Left lung (tissue), 10 donors: ENCODE results near the gene CHAT. TPM values are rescaled to one million over a fixed set of nuclear protein-coding genes. Genes with fewer than 3 reads are reported as not detected.

Experiments used
- ATAC-seq: fragments of 200-7000 bp; cut with Tn5 transposase; one replicate; pipeline ENCODE4 v1.9.1; 2020; ENCODE audit warnings: moderate library complexity
- DNase-seq, 4 donors: peaks; one replicate each; pipeline ENCODE4 v3.0.0-alpha.2; 2013 to 2020
- H3K27ac ChIP-seq, 2 donors: fragments of 200-600 bp; sonication (generic) in 1 of 2; one replicate each; pipeline versions ENCODE4 v1.5.0 to v1.8.0; 2020 to 2021
- H3K27me3 ChIP-seq, 2 donors: fragments of 200-600 bp; sonication (generic) in 1 of 2; one replicate each; pipeline versions ENCODE4 v1.5.0 to v1.8.0; 2020 to 2021
- H3K36me3 ChIP-seq, 2 donors: fragments of 200-600 bp; sonication (generic) in 1 of 2; one replicate each; pipeline versions ENCODE4 v1.5.0 to v1.8.0; 2020 to 2021
- H3K4me1 ChIP-seq, 2 donors: fragments of 200-600 bp; one replicate each; pipeline ENCODE4 v1.8.0; 2021
- H3K4me3 ChIP-seq, 2 donors: fragments of 200-600 bp; sonication (generic) in 1 of 2; one replicate each; pipeline versions ENCODE4 v1.5.0 to v1.8.0; 2020 to 2021; ENCODE audit warnings: mild to moderate bottlenecking in 1 of 2
- H3K9me3 ChIP-seq, 2 donors: fragments of 200-600 bp; sonication (generic) in 1 of 2; one replicate each; pipeline versions ENCODE4 v1.5.0 to v1.8.0; 2020 to 2021
- intact Hi-C, 2 donors: fragments of 100-400 bp; cut with DNase I; formaldehyde crosslinking; loops; one replicate each; pipeline versions ENCODE4 v1.11.2 to v1.14.2; 2022
- polyA plus RNA-seq, 6 donors: library from polyadenylated mRNA; unstranded; fragments of 120-200 nt; gene quantifications; one replicate each; pipeline ENCODE4 v1.2.1, GENCODE V29; 2013; ENCODE audit not compliant: insufficient read length in 6 of 6
- total RNA-seq, 2 donors: library from RNA; stranded (reverse); fragmentation: NEBNext Ultra II Directional; extraction: Animal tissue kit (Norgen Biotek cat#: 25700); gene quantifications; one replicate each; pipeline ENCODE4 v1.2.1, GENCODE V29; 2021
- TF ChIP-seq, protein P1 (sequence below), 2 donors: fragments of 200-600 bp; sonication (generic) in 1 of 2; IDR thresholded peaks; one replicate each; pipeline versions ENCODE4 v1.5.0 to v1.8.0; 2021; ENCODE audit warnings: antibody characterized with exemption in 2 of 2
- donor health status: DM: no; HTN: yes; CAD: no.
- donor health status: DM: no; HTN: no; CAD: no.

CHAT gene
- total and polyA plus RNA-seq, 8 donors: not detected

DNA sequence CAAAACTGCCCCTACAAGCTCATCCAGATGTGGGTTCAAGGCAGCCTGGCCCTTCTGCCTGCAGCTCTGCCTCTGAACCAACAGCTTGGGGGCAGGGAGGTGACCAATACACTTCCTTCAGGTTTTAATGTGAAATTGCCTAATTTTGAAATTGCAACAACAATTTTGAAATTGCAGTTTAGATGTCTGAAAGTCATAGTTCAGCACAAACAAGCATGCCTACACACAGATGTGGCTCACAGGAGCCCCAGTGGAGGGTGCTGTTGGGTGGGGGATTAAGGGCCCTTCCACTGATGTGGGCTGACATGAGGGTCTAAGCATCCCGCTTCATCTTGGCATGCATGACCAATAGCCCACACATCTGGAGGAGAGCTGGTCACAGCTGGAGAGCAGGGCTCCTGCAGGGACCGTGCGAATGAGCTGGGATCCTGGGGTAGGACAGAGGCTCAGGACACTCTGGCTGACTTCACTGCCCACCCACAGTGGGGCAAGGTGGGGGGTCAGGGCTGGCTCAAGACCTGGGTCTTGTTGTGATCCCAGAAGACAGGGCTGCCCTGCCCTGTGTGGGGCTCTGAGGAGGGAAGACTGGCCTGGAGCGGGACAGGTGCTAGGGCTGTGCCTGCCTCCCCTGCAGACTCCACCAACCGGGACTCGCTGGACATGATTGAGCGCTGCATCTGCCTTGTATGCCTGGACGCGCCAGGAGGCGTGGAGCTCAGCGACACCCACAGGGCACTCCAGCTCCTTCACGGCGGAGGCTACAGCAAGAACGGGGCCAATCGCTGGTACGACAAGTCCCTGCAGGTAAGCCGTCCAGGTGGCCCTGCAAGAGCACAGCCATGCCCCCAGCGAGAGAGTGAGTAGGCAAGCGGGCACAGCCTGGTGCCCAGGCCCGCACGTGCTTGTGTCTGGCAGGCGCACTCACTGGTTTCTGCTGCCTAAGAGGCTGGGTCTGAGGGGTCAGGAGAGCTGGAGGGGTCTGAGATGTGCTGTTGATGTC, 32.3 kb downstream of the CHAT start:
- no peak overlapping the region for H3K27ac ChIP-seq
- no peak for DNase-seq
- H3K4me1 ChIP-seq: no peaks in the 10 kb centered on the region
- H3K27me3 ChIP-seq: peaks cover 0 to 29% of the 10 kb centered on the region in 2 donors
- intact Hi-C loops: no loop called here
- TF ChIP-seq, protein P1, sequence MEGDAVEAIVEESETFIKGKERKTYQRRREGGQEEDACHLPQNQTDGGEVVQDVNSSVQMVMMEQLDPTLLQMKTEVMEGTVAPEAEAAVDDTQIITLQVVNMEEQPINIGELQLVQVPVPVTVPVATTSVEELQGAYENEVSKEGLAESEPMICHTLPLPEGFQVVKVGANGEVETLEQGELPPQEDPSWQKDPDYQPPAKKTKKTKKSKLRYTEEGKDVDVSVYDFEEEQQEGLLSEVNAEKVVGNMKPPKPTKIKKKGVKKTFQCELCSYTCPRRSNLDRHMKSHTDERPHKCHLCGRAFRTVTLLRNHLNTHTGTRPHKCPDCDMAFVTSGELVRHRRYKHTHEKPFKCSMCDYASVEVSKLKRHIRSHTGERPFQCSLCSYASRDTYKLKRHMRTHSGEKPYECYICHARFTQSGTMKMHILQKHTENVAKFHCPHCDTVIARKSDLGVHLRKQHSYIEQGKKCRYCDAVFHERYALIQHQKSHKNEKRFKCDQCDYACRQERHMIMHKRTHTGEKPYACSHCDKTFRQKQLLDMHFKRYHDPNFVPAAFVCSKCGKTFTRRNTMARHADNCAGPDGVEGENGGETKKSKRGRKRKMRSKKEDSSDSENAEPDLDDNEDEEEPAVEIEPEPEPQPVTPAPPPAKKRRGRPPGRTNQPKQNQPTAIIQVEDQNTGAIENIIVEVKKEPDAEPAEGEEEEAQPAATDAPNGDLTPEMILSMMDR (IDR thresholded peaks at IDR 0.05): no peak
- ATAC-seq: no peak
- H3K4me3 ChIP-seq: no peak overlapping the region
- H3K9me3 ChIP-seq: no peaks in the 10 kb centered on the region
- H3K36me3 ChIP-seq: no peaks in the 10 kb centered on the region

DNA sequence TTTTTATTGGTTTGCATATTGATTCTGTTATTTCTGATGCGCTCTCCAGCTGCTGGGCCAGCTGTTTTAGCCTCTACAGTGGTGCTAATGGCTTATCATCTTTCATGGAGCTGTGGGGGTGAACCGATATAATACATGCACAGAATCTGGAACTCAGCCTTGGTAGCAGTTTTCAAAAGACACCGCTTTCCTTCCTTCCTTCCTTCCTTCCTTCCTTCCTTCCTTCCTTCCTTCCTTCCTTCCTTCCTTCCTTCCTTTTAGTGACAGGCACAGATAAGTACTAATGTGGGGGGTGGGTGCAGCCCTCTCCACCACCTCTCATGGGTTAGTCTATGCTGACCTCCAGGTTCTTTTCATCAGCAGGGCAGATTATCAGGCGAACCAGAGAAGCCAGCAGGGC, 33.7 kb downstream of the CHAT start:
- no peaks in the 10 kb centered on the region for H3K36me3 ChIP-seq
- peaks cover 0 to 20% of the 10 kb centered on the region in 2 donors for H3K27me3 ChIP-seq
- H3K4me3 ChIP-seq: no peak overlapping the region
- DNase-seq (no peak), ATAC-seq (no peak)
- no peaks in the 10 kb centered on the region for H3K4me1 ChIP-seq
- H3K27ac ChIP-seq: no peak overlapping the region
- TF ChIP-seq, protein P1 (IDR thresholded peaks at IDR 0.05): no peak
- intact Hi-C loops: no loop called here
- no peaks in the 10 kb centered on the region for H3K9me3 ChIP-seq

DNA sequence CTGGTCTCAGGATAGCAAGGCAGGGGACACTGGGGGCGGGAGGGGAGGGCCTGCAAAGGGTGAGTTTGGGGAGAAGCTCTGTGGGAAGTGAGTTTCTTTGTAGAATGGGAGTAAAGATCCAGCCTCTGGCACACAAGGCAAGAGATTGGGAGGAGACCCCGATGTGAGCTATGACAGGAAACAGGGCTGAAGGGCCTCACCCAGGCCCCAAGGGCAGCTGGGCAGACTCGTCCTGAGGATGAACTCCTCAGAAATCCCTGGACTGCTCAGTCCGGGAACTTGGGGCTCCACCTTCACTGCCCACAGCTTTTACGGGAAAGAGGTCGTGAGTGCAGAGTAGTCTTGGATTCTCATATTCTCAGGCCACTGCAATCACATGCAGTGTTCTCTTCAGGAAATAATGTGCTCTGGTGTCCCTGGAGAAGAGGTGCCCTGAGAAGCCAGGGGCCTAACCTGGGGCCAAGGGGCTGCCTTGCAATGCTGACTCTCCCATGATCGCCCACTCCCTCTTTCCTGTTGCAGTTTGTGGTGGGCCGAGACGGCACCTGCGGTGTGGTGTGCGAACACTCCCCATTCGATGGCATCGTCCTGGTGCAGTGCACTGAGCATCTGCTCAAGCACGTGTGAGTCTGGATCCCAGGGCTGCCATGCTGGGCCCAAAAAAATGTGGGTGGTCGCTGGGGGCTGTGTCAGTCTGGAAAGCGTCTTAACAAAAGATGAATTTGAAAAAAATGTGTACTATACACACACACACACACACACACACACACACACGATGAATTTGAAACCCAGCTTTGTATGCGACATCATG, 34.4 kb downstream of the CHAT start:
- TF ChIP-seq, protein P1 (IDR thresholded peaks at IDR 0.05): no peak
- H3K27me3 ChIP-seq: peaks cover 0 to 20% of the 10 kb centered on the region in 2 donors
- intact Hi-C loops: no loop called here
- no peaks in the 10 kb centered on the region for H3K9me3 ChIP-seq
- no peak overlapping the region for H3K27ac ChIP-seq
- H3K4me3 ChIP-seq: no peak overlapping the region
- no peaks in the 10 kb centered on the region for H3K4me1 ChIP-seq
- DNase-seq (no peak), ATAC-seq (no peak)
- no peaks in the 10 kb centered on the region for H3K36me3 ChIP-seq

DNA sequence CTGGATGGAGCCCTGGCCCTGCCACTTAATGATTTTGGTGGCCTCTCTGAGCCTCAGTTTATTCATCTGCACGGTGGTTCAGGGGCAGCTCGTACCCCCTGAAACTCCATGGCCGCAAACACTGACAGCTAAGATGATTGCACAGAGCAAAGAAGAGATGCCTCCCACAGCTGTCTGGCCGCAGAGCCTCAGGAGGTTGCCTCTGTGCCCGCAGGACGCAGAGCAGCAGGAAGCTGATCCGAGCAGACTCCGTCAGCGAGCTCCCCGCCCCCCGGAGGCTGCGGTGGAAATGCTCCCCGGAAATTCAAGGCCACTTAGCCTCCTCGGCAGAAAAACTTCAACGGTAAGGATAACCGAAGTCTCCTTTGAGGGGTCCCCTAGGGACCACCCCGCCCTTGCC, 35.5 kb downstream of the CHAT start:
- ATAC-seq: no peak
- Histone ChIP-seq H3K4me1 (no peaks in the 10 kb centered on the region), H3K4me3 (no peak overlapping the region), H3K27ac (no peak overlapping the region), H3K9me3 (no peaks in the 10 kb centered on the region), H3K27me3 (peaks cover 0 to 29% of the 10 kb centered on the region in 2 donors), H3K36me3 (no peaks in the 10 kb centered on the region)
- TF ChIP-seq, protein P1 (IDR thresholded peaks at IDR 0.05): no peak
- DNase-seq: no peak
- intact Hi-C loops: no loop called here
